NCI-H82 (cell line): ENCODE results near the gene FHIP1B.

Experiments used
- DNase-seq: peaks from one replicate; lab custom pipeline; 2025; lab: John Stamatoyannopoulos, UW

Gene FHIP1B

DNA sequence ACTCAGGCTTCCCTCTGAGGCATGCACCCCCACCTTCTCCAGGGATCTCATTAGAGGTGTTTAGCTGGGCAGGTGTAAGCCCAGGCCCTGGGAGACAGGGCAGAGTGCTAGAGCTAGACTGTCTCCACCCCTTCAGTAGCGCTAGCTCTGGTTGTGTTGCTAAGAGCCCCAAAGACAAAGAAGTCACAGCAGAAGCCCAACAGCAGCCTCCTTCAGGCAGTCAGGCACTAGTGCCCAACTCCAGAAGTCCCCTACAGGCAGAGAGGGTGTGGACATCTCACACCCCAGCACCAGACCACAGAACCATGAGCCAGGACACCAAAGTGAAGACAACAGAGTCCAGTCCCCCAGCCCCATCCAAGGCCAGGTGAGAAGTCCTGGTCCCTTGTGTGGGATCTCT is 4.5 kb upstream of the FHIP1B start, which contains the start of gene CNGA4:
Gene CNGA4 (plus strand): TSS at position 188 of the 400 bp plus-strand sequence. CDS start 118 bp downstream, at position 306.
- no peak for DNase-seq

- DNase-seq = no peak
These were observed 3.4 kb upstream of the FHIP1B start for GRCh38 chr11:6237761-6238302.

GRCh38 chr11:6237266-6237665 is 2.8 kb upstream of the FHIP1B start:
- no peak for DNase-seq

GRCh38 chr11:6233984-6234386 is 451 bp downstream of the FHIP1B start:
- DNase-seq = no peak

DNA sequence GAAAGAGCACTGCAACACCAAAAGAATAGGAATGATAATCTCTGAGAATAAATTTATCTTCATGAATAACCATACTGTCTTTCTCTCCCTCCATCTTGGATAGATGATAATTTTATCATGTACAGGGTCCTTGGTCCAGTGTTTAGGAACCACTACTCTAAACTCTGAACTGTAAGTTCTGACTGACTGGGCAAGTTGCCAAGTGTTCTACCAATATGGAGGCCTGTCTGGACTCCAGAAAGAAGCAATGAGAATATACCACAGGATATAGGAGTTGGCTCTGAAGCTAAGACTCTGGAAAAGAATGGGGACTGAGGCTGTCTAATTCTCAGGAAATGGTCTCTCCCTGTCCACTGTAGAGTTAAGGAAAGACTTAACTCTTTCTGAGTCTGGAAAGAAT is 1.5 kb downstream of the FHIP1B start:
- no peak for DNase-seq

- DNase-seq = no peak
These were observed 4.5 kb downstream of the FHIP1B start for GRCh38 chr11:6229911-6230310.

DNA sequence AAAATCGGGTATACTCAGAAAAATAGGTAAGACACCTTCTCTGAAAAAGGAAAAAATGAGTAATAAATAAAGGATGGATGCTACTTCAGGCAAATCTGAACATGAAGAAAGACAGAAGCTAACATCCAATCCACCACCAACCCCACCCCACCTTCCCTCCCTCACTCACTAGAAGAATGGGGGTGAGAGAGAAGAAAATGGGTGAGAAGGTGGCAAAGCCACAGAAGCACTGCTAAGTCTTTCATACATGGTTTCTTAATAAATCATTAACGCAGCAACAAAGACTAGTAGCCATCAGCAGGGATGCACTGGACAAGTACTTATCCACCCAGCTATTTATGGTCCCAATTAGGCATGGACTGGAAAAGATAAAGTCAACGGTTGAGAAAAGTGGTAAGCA is 5.9 kb downstream of the FHIP1B start:
- DNase-seq = no peak

DNA sequence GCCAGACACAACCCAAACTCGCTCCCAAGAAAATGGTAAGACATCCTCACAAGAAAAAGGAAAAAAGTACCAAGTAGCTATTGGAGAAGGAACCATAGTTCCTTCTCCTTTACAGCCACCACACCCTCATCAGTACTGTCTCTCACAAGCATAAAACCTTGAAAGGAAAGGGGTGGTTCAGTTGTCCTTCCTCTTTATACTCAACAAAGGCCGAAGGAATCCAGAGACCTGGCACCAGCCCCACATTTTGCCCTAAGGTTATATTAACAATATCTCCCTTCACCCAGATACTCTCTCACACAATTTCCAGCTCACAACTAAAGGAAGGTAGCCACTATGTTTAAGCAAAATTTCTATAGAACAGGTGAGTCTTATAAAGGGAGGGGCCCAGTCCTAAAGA is 8.5 kb downstream of the FHIP1B start:
- no peak for DNase-seq

GRCh38 chr11:6225024-6225423 is 9.4 kb downstream of the FHIP1B start:
- DNase-seq = no peak

DNA sequence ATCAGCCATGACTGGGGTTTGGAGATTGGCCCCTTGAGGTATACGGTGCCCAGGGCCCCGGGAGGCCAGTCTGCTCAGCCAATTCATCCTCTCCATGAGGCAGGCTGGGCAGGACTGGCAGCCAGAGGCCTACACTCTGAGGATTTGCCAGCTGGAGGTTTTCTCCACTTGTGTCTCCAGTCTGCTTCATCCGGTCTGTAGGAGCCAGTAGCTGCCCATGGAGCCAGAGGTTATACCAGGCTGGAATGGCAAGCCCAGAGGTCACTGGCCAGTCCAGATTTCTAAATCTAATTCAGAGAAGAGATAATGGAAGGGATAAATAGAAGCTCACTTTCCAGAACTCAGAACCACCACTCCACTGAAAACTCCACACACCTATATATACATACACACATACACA is 10.0 kb downstream of the FHIP1B start:
- DNase-seq = no peak

DNA sequence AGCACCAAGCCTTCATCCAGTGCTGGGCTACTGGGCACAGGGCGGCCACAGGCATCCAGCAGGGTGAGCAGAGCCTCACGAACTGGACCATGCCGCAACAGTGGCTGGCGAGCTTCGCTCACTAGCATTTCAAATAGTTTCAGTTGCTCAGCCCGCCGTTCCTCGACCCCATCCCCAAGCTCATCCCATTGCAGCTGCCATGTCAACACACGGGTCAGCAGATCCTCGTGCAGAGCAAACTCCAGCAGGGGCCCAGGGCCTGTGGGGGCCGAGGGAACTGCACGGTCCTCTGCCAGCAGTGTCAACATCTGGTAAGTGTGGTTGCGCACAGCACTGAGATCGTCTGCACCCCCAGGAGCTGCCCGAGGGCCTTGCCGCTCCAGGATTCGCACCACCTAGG is 10.6 kb downstream of the FHIP1B start:
- DNase-seq = no peak

GRCh38 chr11:6219359-6219758 is 15.1 kb downstream of the FHIP1B start:
- DNase-seq = no peak

- no peak for DNase-seq
These were observed 16.7 kb downstream of the FHIP1B start for GRCh38 chr11:6217722-6218121.

GRCh38 chr11:6216501-6216900 is 17.9 kb downstream of the FHIP1B start:
- DNase-seq = no peak

GRCh38 chr11:6214530-6214929 is 19.9 kb downstream of the FHIP1B start:
- DNase-seq = no peak

GRCh38 chr11:6210274-6210955 is 24.0 kb downstream of the FHIP1B start:
- DNase-seq = no peak

DNA sequence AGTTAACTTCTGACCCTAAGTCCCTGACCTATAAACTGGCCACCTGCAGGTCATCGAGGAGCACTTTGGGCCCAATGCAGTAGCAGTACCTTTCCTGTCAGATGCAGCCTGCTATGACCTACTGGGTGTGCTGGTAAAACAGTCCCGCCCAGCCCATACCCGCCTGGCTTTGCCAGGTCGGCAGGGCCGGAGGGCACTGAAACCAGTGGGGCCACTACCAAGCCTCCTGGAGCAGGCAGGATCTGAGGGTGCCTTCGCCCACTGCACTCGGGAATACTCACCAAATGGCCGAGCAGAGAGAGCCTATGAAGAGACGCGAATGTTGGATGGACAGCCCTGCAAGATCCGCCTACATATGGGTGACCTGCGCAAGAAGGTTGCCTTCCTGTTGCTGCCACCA is 24.6 kb downstream of the FHIP1B start:
- no peak for DNase-seq

DNA sequence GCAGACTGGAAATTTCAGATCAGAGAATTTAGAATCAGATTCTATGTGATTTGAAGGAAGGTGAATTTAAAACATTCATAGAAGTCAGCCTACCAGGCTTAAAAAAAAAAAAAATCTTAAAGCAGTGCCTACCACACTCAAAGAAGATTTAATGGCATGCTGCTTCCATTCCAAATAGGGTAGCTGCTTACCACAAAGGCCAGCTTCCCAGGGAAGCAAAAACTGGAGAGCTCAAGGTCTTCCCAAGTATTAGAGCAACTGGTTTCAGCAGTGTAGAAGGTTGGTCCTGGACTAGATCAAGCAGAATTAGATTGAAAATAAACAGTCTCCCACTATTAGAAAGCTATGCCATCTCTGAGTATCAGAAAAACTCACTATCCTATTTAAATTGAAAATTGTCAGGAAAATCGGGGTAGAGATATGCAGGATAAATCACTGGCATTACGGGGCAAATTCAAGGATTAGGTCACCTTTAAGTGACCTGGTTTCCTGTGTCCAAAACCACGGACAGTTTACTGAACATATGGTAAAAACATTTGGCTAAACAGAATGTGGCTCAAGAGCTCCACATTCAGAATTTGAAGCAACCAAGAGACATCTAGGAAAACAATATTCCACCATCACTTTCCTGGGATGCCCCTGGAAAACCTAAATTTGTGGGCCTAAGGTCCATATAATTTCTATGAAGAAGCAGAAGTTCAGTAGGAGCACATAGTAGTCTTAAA is 27.8 kb downstream of the FHIP1B start:
- no peak for DNase-seq

DNA sequence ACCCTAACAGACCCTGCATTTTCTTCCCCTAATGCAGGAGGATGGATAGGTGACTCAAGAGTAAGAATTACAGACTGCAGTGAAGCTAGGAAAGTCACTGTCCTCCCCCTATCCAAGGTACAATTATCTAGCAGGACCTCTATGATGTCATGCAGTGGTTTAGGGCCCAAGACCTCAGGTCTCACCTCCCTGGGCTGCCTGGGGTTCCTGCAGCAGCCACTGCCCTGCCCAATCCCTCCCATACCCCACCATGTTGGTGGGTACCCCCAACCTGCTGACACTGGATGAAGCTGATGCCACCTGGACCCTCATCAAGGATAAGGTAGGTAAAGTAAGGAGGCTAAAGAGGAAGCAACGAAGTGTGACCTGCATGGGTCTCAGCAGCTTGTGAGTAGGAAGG is 29.1 kb downstream of the FHIP1B start, which contains the start of gene C11orf42:
Gene C11orf42 (plus strand): TSS at position 192 of the 400 bp plus-strand sequence. CDS start 59 bp downstream, at position 251.
- no peak for DNase-seq

- DNase-seq = no peak
These were observed 29.7 kb downstream of the FHIP1B start for GRCh38 chr11:6204706-6205105.

DNA sequence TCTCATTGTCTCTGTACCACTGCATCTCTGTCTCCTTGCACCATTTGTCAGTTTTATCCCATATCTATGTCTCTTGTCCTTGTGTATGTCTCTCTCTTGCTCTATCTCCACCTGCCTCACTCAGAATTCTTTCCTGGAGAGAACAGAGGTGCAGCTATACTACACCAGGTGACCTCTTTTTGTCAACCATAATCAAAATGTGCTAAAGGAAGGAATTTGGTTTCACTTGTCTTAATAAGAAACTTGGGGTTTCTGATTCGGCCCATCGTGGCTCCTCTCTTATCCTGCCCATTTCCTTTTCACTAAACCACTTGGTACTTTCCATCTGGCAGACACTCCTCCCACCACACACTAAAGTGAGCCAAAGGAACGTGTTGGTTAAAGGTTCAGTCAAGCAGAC is 31.1 kb downstream of the FHIP1B start:
- DNase-seq = no peak

DNA sequence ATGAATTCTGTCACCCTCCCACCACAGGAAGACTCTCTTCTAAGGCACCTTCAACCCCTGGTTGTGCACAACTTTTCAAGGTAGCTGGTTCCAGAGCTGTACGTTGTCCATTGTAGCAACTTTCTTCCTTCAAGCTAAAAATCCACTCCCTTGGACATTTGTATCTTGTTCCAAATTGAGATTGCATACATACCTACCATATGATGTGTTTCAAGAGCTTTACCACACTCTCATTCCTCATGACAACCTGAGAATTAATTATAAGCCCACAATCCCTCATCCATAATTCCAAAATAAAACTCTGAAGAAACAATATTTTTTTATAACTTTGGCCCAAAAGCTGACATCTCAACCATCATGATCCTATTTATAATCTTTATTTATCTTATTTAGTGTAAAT is 32.4 kb downstream of the FHIP1B start:
- DNase-seq = no peak

DNA sequence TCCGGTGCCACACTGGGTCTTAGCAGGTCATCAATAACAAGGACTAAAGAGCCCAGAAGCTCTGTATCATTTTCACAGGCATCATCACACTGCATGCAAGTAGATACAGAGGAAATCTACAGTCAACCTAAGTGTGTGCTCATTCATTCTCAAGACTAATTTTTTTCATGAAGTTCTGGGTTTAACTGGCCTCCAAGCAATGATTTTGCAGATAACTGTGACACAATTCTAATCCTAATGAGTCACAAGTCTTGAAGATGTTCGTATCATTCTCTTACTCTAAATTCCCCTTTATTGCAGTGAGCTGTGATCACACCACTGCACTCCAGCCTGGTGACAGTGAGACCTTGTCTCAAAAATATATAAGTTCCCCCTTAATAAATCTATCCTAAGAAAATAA is 33.0 kb downstream of the FHIP1B start:
- DNase-seq = no peak
